ENCODE measurements around the gene ASB6. TPM values are rescaled to one million over a fixed set of nuclear protein-coding genes. Genes with fewer than 3 reads are reported as not detected.

ASB6 gene
- total and polyA plus RNA-seq, 5 experiments from 2014 or later = 14.8 to 35.7 (median 29.1) TPM

GRCh38 chr9:129627556-129628440, 14.2 kb downstream of the ASB6 start:
- Mint-ChIP-seq H3K9me3 (no peaks in the 10 kb centered on the region), H3K27ac (peak overlapping the region; percentile 85 to 98 (median 94)), H3K4me1 (peaks cover 40 to 79% (median 70%) of the 10 kb centered on the region in 4 donors), H3K4me3 (peak overlapping the region; percentile 82 to 97 (median 90)), H3K36me3 (peaks cover 0 to 14% (median 0%) of the 10 kb centered on the region in 3 donors), H3K27me3 (peaks cover 0 to 11% (median 3%) of the 10 kb centered on the region in 5 donors)
- POLR2A ChIA-PET = interaction anchor here (2.5 to 7.0 kb wide), 2 partner anchors 12 to 450 kb away, joined by 10 to 51 read pairs; partner anchors contain the start of genes ASB6 and IER5L
- DNase-seq (no peak), ATAC-seq (no peak)

DNA sequence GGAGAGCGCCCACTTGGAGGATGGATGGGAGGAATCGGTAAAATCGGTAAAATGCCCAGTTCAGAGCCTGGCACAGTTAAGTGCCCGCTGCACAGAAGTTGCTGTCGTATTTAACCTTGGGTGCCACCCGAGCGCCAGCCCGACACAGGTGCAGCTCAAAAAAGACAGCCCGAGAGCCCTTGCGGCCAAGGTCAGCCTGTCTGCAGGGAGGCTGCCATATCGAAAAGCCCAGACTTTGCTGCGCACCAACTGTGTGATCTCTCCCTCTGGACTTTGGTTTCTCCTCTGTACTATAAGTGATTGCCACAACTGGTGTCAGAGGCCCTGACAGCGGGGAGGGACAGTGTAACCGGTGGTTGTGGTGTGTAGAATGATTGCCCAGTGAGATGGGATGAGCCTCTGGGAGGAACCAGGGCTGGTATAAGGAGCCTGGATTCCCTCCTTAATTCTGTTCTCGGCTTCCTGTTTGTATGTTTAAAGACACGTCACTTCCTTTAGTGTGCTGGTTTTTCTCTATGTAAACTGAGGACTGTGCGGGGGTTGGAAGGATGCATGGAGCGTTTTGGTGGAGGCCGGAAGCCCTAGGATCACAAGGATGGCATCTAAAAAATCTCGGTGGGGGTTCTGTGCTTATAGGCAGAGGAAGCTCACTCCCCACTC, 15.2 kb downstream of the ASB6 start:
- H3K27ac Mint-ChIP-seq = peak overlapping the region; percentile 85 to 98 (median 94)
- no peaks in the 10 kb centered on the region for H3K9me3 Mint-ChIP-seq
- DNase-seq (peak in 9 of 10 donors; percentile 28 to 70 (median 43)), ATAC-seq (peak; percentile 45 to 50)
- POLR2A ChIA-PET = interaction anchor here (1.1 to 7.0 kb wide), 6 partner anchors 13 to 484 kb away, joined by 3 to 51 read pairs (median 6); partner anchors contain the start of genes ASB6 and IER5L
- H3K4me1 Mint-ChIP-seq = peaks cover 34 to 70% (median 66%) of the 10 kb centered on the region in 4 donors
- peaks cover 0 to 7% (median 0%) of the 10 kb centered on the region in 3 donors for H3K36me3 Mint-ChIP-seq
- peaks cover 0 to 14% (median 3%) of the 10 kb centered on the region in 5 donors for H3K27me3 Mint-ChIP-seq
- H3K4me3 Mint-ChIP-seq = peak overlapping the region; percentile 82 to 97 (median 90)

DNA sequence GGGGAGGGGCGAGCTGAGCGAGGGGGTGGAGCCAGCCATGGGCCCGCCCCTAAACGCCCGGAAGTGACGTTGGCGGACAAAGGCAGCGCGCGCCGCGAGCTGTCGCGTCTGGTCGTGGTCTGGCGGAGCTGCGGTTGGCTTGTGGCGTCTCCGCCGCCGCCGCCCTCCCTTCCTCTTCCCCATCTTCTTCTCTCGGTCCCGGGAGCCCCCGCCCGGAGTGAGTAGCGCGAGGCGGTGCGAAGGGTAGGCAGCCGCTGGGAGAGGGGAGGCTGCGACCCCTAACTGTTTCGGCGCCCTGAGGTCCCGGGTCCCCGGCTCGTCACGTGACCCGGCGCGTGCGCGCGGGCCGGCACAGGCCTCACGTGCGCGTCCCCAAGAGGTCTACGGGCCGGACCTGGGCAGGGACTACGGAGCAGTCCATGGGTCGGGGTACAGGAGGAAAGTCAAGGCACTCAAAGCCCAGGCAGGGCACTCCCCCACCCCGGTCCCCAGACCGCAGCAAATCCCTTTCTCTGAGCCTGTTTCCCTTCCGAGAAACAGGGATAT, 15.8 kb downstream of the ASB6 start, which contains the start of gene NTMT1:
Gene NTMT1 (plus strand): TSS at position 85 of the 546 bp plus-strand sequence. CDS start 6,541 bp downstream, outside the sequence.
- ATAC-seq = peak; percentile 73 to 78
- Mint-ChIP-seq H3K27me3 (peaks cover 2 to 20% (median 6%) of the 10 kb centered on the region in 5 donors), H3K27ac (peak within 1 kb of the TSS; percentile 85 to 98 (median 96)), H3K9me3 (no peaks in the 10 kb centered on the region), H3K36me3 (peaks cover 0 to 5% (median 0%) of the 10 kb centered on the region in 3 donors), H3K4me3 (peak within 1 kb of the TSS; percentile 82 to 97 (median 90)), H3K4me1 (peaks cover 29 to 64% (median 60%) of the 10 kb centered on the region in 4 donors)
- POLR2A ChIA-PET = interaction anchor here (0.7 to 7.0 kb wide), 16 partner anchors 13 to 514 kb away, joined by 3 to 51 read pairs (median 5); partner anchors contain the start of genes ASB6 and IER5L
- peak; percentile 88 to 97 (median 91) for DNase-seq

DNA sequence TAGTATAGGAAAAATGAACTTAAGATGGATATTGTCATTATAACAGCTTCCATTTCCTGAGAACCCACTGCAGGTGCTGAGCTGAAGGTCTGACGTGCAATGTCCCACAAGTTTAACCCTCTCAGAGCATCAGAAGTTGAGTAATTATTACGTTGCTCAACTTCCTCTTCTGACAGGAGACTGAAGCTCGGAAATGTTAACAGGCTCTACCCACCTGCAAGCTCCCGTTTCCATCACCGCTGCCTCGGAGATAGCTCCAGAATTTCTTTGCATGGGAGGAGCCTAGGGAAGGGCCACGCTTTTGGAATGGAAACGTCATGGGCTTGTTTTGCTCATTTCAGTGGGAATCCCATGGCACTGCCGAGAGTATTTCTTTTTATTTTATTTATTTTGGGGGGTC, 17.0 kb downstream of the ASB6 start:
- DNase-seq (peak in 6 of 10 donors; percentile 26 to 66 (median 45)), ATAC-seq (peak; percentile 23 to 50)
- Mint-ChIP-seq H3K4me1 (peaks cover 25 to 60% (median 52%) of the 10 kb centered on the region in 4 donors), H3K9me3 (no peaks in the 10 kb centered on the region), H3K27ac (peak overlapping the region; percentile 85 to 96 (median 92)), H3K36me3 (peaks cover 0 to 5% (median 0%) of the 10 kb centered on the region in 3 donors), H3K27me3 (peaks cover 6 to 25% (median 11%) of the 10 kb centered on the region in 5 donors), H3K4me3 (peak overlapping the region; percentile 81 to 97 (median 88))
- POLR2A ChIA-PET = interaction anchor here (0.6 to 7.0 kb wide), 9 partner anchors 9 to 544 kb away, joined by 3 to 51 read pairs (median 4); partner anchors contain the start of genes ASB6 and DOLPP1

DNA sequence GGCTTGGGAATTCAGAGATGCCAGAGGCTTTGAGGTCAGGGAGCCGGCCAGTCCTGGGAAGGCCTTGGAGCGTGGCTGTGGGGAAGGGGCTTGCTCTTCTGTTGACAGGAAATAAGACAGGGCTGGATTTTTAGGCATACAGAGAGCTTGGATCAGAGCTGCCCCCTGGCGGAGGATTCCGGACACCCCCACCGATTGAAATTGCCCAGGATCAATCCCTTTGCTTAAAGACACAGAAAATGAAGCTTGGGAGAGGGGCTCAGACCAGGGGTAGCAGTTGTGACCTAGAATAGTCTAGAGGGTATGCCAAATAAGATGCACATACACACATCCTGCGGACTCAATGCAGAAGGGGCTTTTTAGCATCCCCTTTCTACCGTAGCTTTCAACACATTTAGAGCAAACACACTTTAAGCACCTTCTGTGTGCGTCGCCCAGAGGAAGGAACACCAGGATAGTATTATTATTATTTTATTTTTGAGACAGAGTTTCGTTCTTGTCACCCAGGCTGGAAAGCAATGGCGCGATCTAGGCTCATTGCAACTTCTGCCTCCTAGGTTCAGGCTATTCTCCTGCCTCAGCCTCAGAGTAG, 17.7 kb downstream of the ASB6 start:
- Mint-ChIP-seq H3K9me3 (no peaks in the 10 kb centered on the region), H3K4me3 (peak overlapping the region; percentile 81 to 97 (median 88)), H3K27me3 (peaks cover 6 to 25% (median 11%) of the 10 kb centered on the region in 5 donors), H3K36me3 (peaks cover 0 to 4% (median 0%) of the 10 kb centered on the region in 3 donors), H3K4me1 (peaks cover 21 to 53% (median 47%) of the 10 kb centered on the region in 4 donors), H3K27ac (peak overlapping the region; percentile 67 to 96 (median 89))
- ATAC-seq (no peak), DNase-seq (peak; percentile 43 to 80 (median 58))
- POLR2A ChIA-PET = interaction anchor here (0.8 to 7.0 kb wide), 7 partner anchors 8 to 543 kb away, joined by 3 to 51 read pairs (median 4); partner anchors contain the start of genes ASB6 and DOLPP1

GRCh38 chr9:129623331-129623730, 18.6 kb downstream of the ASB6 start:
- Mint-ChIP-seq H3K27me3 (peaks cover 8 to 28% (median 17%) of the 10 kb centered on the region in 5 donors), H3K27ac (peak overlapping the region in 3 of 10 donors; percentile 12 to 85 (median 24)), H3K4me1 (peaks cover 19 to 48% (median 41%) of the 10 kb centered on the region in 4 donors), H3K4me3 (peak overlapping the region in 2 of 10 donors; percentile 5 to 56), H3K9me3 (peaks cover 0 to 1% (median 0%) of the 10 kb centered on the region in 9 donors), H3K36me3 (peaks cover 0 to 4% (median 0%) of the 10 kb centered on the region in 3 donors)
- ATAC-seq (no peak), DNase-seq (no peak)
- POLR2A ChIA-PET = interaction anchor here (0.6 kb wide), 1 partner anchor 167 kb away, joined by 3 read pairs; no protein-coding TSS in a partner anchor

GRCh38 chr9:129620669-129621295, 21.2 kb downstream of the ASB6 start, which contains the start of gene C9orf50:
Gene C9orf50, minus strand, starts transcription at chr9:129621101. Its CDS starts 527 bp downstream, at chr9:129620574.
- DNase-seq (no peak), ATAC-seq (peak in 1 of 2 donors; percentile 6)
- Mint-ChIP-seq H3K36me3 (no peaks in the 10 kb centered on the region), H3K9me3 (peaks cover 0 to 1% (median 0%) of the 10 kb centered on the region in 9 donors), H3K4me3 (peak within 1 kb of the TSS in 9 of 10 donors; percentile 24 to 72 (median 41)), H3K27ac (peak within 1 kb of the TSS in 1 of 10 donors; percentile 27), H3K4me1 (peaks cover 11 to 28% (median 22%) of the 10 kb centered on the region in 4 donors), H3K27me3 (peaks cover 9 to 28% (median 21%) of the 10 kb centered on the region in 5 donors)
- POLR2A ChIA-PET = interaction anchor here (0.8 to 1.1 kb wide), 2 partner anchors 443 to 480 kb away, joined by 3 to 5 read pairs; partner anchors contain the start of gene IER5L

- H3K27me3 Mint-ChIP-seq = peaks cover 9 to 29% (median 21%) of the 10 kb centered on the region in 5 donors
- peak in 1 of 10 donors; percentile 29 for DNase-seq
- peak; percentile 29 to 60 for ATAC-seq
- H3K4me1 Mint-ChIP-seq = peaks cover 10 to 24% (median 19%) of the 10 kb centered on the region in 4 donors
- peak overlapping the region in 2 of 10 donors; percentile 27 to 48 for H3K27ac Mint-ChIP-seq
- POLR2A ChIA-PET = interaction anchor here (0.5 to 1.1 kb wide), 3 partner anchors 442 to 508 kb away, joined by 3 to 5 read pairs (median 3); partner anchors contain the start of gene IER5L
- H3K9me3 Mint-ChIP-seq = peaks cover 0 to 1% (median 0%) of the 10 kb centered on the region in 9 donors
- H3K4me3 Mint-ChIP-seq = peak overlapping the region in 6 of 10 donors; percentile 16 to 70 (median 49)
- H3K36me3 Mint-ChIP-seq = no peaks in the 10 kb centered on the region
Measured at GRCh38 chr9:129619787-129620668, 21.9 kb downstream of the ASB6 start.

GRCh38 chr9:129617167-129617566, 24.8 kb downstream of the ASB6 start:
- Mint-ChIP-seq H3K9me3 (peaks cover 0 to 1% (median 0%) of the 10 kb centered on the region in 9 donors), H3K4me1 (peaks cover 0 to 11% (median 6%) of the 10 kb centered on the region in 4 donors), H3K27ac (peak overlapping the region in 1 of 10 donors; percentile 3), H3K27me3 (peaks cover 9 to 23% (median 11%) of the 10 kb centered on the region in 5 donors), H3K36me3 (no peaks in the 10 kb centered on the region), H3K4me3 (no peak overlapping the region)
- ATAC-seq = peak in 1 of 2 donors; percentile 43
- POLR2A ChIA-PET = no interaction called here
- DNase-seq = no peak

Measured in naive thymus-derived CD8-positive, alpha-beta T cell (primary cell).